ENCODE data around the gene NEK4.

The NEK4 gene

GRCh38 chr3:52809662-52810377 lies 39.1 kb upstream of the NEK4 start:
- no peak for FAIRE-seq
- no peak for DNase-seq (ENCODE audit: insufficient read length, low spot score)

GRCh38 chr3:52809149-52809548 lies 38.4 kb upstream of the NEK4 start:
- no peak for TF ChIP-seq POU2F2 (IDR thresholded peaks at IDR 0.05; ENCODE audit: low read depth, low read length)
- TF ChIP-seq POLR2A (IDR thresholded peaks at IDR 0.05; ENCODE audit: low read depth, low read length), result no peak
- TF ChIP-seq TAF1 (IDR thresholded peaks at IDR 0.05; ENCODE audit: low read depth, low read length), result no peak
- TF ChIP-seq POLR2AphosphoS5 (IDR thresholded peaks at IDR 0.05; ENCODE audit: low read depth, low read length), result no peak
- TF ChIP-seq PAX5 (IDR thresholded peaks at IDR 0.05; ENCODE audit: insufficient read depth, low read length, severe bottlenecking), result no peak
- TF ChIP-seq SPI1 (IDR thresholded peaks at IDR 0.05; ENCODE audit: low read depth, low read length), result no peak
- no peak for FAIRE-seq
- no peak for DNase-seq (ENCODE audit: insufficient read length, low spot score)

More at GRCh38 chr3:52809662-52810377, 39.1 kb upstream of the NEK4 start:
- TF ChIP-seq POU2F2 (IDR thresholded peaks at IDR 0.05; ENCODE audit: low read depth, low read length), result no peak
- no peak for TF ChIP-seq POLR2AphosphoS5 (IDR thresholded peaks at IDR 0.05; ENCODE audit: low read depth, low read length)
- no peak for TF ChIP-seq PAX5 (IDR thresholded peaks at IDR 0.05; ENCODE audit: insufficient read depth, low read length, severe bottlenecking)
- TF ChIP-seq TAF1 (IDR thresholded peaks at IDR 0.05; ENCODE audit: low read depth, low read length), result no peak
- no peak for TF ChIP-seq POLR2A (IDR thresholded peaks at IDR 0.05; ENCODE audit: low read depth, low read length)
- no peak for TF ChIP-seq SPI1 (IDR thresholded peaks at IDR 0.05; ENCODE audit: low read depth, low read length)

- no peak for TF ChIP-seq POU2F2 (IDR thresholded peaks at IDR 0.05; ENCODE audit: low read depth, low read length)
- no peak for TF ChIP-seq TAF1 (IDR thresholded peaks at IDR 0.05; ENCODE audit: low read depth, low read length)
- TF ChIP-seq POLR2AphosphoS5 (IDR thresholded peaks at IDR 0.05; ENCODE audit: low read depth, low read length), result no peak
- TF ChIP-seq POLR2A (IDR thresholded peaks at IDR 0.05; ENCODE audit: low read depth, low read length), result no peak
- no peak for TF ChIP-seq SPI1 (IDR thresholded peaks at IDR 0.05; ENCODE audit: low read depth, low read length)
- no peak for TF ChIP-seq PAX5 (IDR thresholded peaks at IDR 0.05; ENCODE audit: insufficient read depth, low read length, severe bottlenecking)
- DNase-seq (ENCODE audit: insufficient read length, low spot score), result no peak
- no peak for FAIRE-seq
These were observed 34.7 kb upstream of the NEK4 start for GRCh38 chr3:52805270-52806039.

- FAIRE-seq, result no peak
- TF ChIP-seq SPI1 (IDR thresholded peaks at IDR 0.05; ENCODE audit: low read depth, low read length) (no peak), PAX5 (IDR thresholded peaks at IDR 0.05; ENCODE audit: insufficient read depth, low read length, severe bottlenecking) (no peak), POLR2A (IDR thresholded peaks at IDR 0.05; ENCODE audit: low read depth, low read length) (no peak), TAF1 (IDR thresholded peaks at IDR 0.05; ENCODE audit: low read depth, low read length) (no peak), POLR2AphosphoS5 (IDR thresholded peaks at IDR 0.05; ENCODE audit: low read depth, low read length) (no peak), POU2F2 (IDR thresholded peaks at IDR 0.05; ENCODE audit: low read depth, low read length) (no peak)
- DNase-seq (ENCODE audit: insufficient read length, low spot score), result no peak
These were observed 31.1 kb upstream of the NEK4 start for GRCh38 chr3:52801839-52802238.

- DNase-seq (ENCODE audit: insufficient read length, low spot score), result no peak
- TF ChIP-seq PAX5 (IDR thresholded peaks at IDR 0.05; ENCODE audit: insufficient read depth, low read length, severe bottlenecking) (no peak), POLR2AphosphoS5 (IDR thresholded peaks at IDR 0.05; ENCODE audit: low read depth, low read length) (no peak), POU2F2 (IDR thresholded peaks at IDR 0.05; ENCODE audit: low read depth, low read length) (no peak), TAF1 (IDR thresholded peaks at IDR 0.05; ENCODE audit: low read depth, low read length) (no peak), POLR2A (IDR thresholded peaks at IDR 0.05; ENCODE audit: low read depth, low read length) (no peak), SPI1 (IDR thresholded peaks at IDR 0.05; ENCODE audit: low read depth, low read length) (no peak)
- FAIRE-seq, result no peak
These were observed 29.3 kb upstream of the NEK4 start for GRCh38 chr3:52800079-52800478.

- peak; percentile 59 for FAIRE-seq
- peak; percentile 69 for DNase-seq (ENCODE audit: insufficient read length, low spot score)
- TF ChIP-seq SPI1 (IDR thresholded peaks at IDR 0.05; ENCODE audit: low read depth, low read length), result no peak
- no peak for TF ChIP-seq TAF1 (IDR thresholded peaks at IDR 0.05; ENCODE audit: low read depth, low read length)
- no peak for TF ChIP-seq PAX5 (IDR thresholded peaks at IDR 0.05; ENCODE audit: insufficient read depth, low read length, severe bottlenecking)
- TF ChIP-seq POLR2AphosphoS5 (IDR thresholded peaks at IDR 0.05; ENCODE audit: low read depth, low read length), result no peak
- no peak for TF ChIP-seq POLR2A (IDR thresholded peaks at IDR 0.05; ENCODE audit: low read depth, low read length)
- TF ChIP-seq POU2F2 (IDR thresholded peaks at IDR 0.05; ENCODE audit: low read depth, low read length), result no peak
These were observed 28.3 kb upstream of the NEK4 start for GRCh38 chr3:52798978-52799476.

GRCh38 chr3:52798376-52798977 lies 27.7 kb upstream of the NEK4 start:
- FAIRE-seq (no peak), DNase-seq (ENCODE audit: insufficient read length, low spot score) (no peak)
- TF ChIP-seq POLR2A (IDR thresholded peaks at IDR 0.05; ENCODE audit: low read depth, low read length), result no peak
- no peak for TF ChIP-seq PAX5 (IDR thresholded peaks at IDR 0.05; ENCODE audit: insufficient read depth, low read length, severe bottlenecking)
- no peak for TF ChIP-seq POU2F2 (IDR thresholded peaks at IDR 0.05; ENCODE audit: low read depth, low read length)
- TF ChIP-seq TAF1 (IDR thresholded peaks at IDR 0.05; ENCODE audit: low read depth, low read length), result no peak

- FAIRE-seq (no peak), DNase-seq (ENCODE audit: insufficient read length, low spot score) (no peak)
- no peak for TF ChIP-seq POLR2AphosphoS5 (IDR thresholded peaks at IDR 0.05; ENCODE audit: low read depth, low read length)
- TF ChIP-seq PAX5 (IDR thresholded peaks at IDR 0.05; ENCODE audit: insufficient read depth, low read length, severe bottlenecking), result no peak
- TF ChIP-seq SPI1 (IDR thresholded peaks at IDR 0.05; ENCODE audit: low read depth, low read length), result no peak
- no peak for TF ChIP-seq POU2F2 (IDR thresholded peaks at IDR 0.05; ENCODE audit: low read depth, low read length)
- TF ChIP-seq POLR2A (IDR thresholded peaks at IDR 0.05; ENCODE audit: low read depth, low read length), result no peak
- TF ChIP-seq TAF1 (IDR thresholded peaks at IDR 0.05; ENCODE audit: low read depth, low read length), result no peak
These were observed 25.7 kb upstream of the NEK4 start for GRCh38 chr3:52796411-52796810.

Data from GM12891 (cell line).